Neutrophil (primary cell): ENCODE results near the gene TMEM229B.

Experiments used
- H3K27ac ChIP-seq: fragments of 200-600 bp; sonication (generic); 2 replicates; pipeline ENCODE4 v1.5.1; 2016; ENCODE audit warnings: mild to moderate bottlenecking, moderate library complexity
- H3K27me3 ChIP-seq: fragments of 200-600 bp; sonication (generic); 2 replicates; pipeline ENCODE4 v1.6.0; 2016; ENCODE audit warnings: mild to moderate bottlenecking
- H3K36me3 ChIP-seq: fragments of 200-600 bp; sonication (generic); 2 replicates; pipeline ENCODE4 v1.5.1; 2017
- H3K4me1 ChIP-seq, 2 experiments: fragments of 200-600 bp in 1 of 2; sonication (generic) in 1 of 2; 1 replicate in 1 of 2; 2 replicates in 1 of 2; pipeline versions ENCODE4 v1.5.1 to v1.6.1; 2013 to 2016; ENCODE audit warnings: low read depth in 1 of 2, low read length in 1 of 2, mild to moderate bottlenecking in 1 of 2, moderate library complexity in 1 of 2; ENCODE audit not compliant: control insufficient read depth in 1 of 2, insufficient read depth in 1 of 2
- H3K4me3 ChIP-seq, 2 experiments: fragments of 200-600 bp in 1 of 2; sonication (generic) in 1 of 2; 1 replicate in 1 of 2; 2 replicates in 1 of 2; pipeline ENCODE4 v1.5.1; 2013 to 2016; ENCODE audit warnings: low read depth in 1 of 2, low read length in 1 of 2, mild to moderate bottlenecking in 1 of 2, moderate library complexity in 1 of 2
- H3K9me3 ChIP-seq: fragments of 200-600 bp; sonication (generic); 2 replicates; pipeline ENCODE4 v1.5.1; 2016
- TF ChIP-seq, protein P1 (sequence below): fragments of 200-600 bp; sonication (generic); IDR thresholded peaks from 2 replicates; pipeline ENCODE4 v1.5.1; 2016; ENCODE audit warnings: antibody characterized with exemption

TMEM229B gene

GRCh38 chr14:67487937-67488893 lies at the start of gene TMEM229B:
TMEM229B (minus strand) TSS chr14:67488721; CDS start chr14:67473923, 14,798 bp downstream.
- H3K27me3 ChIP-seq, result no peaks in the 10 kb centered on the region
- TF ChIP-seq, protein P1, sequence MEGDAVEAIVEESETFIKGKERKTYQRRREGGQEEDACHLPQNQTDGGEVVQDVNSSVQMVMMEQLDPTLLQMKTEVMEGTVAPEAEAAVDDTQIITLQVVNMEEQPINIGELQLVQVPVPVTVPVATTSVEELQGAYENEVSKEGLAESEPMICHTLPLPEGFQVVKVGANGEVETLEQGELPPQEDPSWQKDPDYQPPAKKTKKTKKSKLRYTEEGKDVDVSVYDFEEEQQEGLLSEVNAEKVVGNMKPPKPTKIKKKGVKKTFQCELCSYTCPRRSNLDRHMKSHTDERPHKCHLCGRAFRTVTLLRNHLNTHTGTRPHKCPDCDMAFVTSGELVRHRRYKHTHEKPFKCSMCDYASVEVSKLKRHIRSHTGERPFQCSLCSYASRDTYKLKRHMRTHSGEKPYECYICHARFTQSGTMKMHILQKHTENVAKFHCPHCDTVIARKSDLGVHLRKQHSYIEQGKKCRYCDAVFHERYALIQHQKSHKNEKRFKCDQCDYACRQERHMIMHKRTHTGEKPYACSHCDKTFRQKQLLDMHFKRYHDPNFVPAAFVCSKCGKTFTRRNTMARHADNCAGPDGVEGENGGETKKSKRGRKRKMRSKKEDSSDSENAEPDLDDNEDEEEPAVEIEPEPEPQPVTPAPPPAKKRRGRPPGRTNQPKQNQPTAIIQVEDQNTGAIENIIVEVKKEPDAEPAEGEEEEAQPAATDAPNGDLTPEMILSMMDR, result no peak
- H3K27ac ChIP-seq, result peak within 1 kb of the TSS; percentile 52
- peak within 1 kb of the TSS; percentile 55 to 66 for H3K4me3 ChIP-seq
- peaks cover 9 to 11% of the 10 kb centered on the region in 2 experiments for H3K4me1 ChIP-seq
- H3K9me3 ChIP-seq, result no peaks in the 10 kb centered on the region
- H3K36me3 ChIP-seq, result no peaks in the 10 kb centered on the region

GRCh38 chr14:67537736-67538135 lies 49.2 kb upstream of the TMEM229B start:
- no peaks in the 10 kb centered on the region for H3K9me3 ChIP-seq
- H3K4me1 ChIP-seq, result peaks cover 0 to 11% of the 10 kb centered on the region in 2 experiments
- TF ChIP-seq, protein P1, result no peak
- H3K36me3 ChIP-seq, result no peaks in the 10 kb centered on the region
- H3K27ac ChIP-seq, result no peak overlapping the region
- H3K4me3 ChIP-seq, result no peak overlapping the region
- peaks cover 98% of the 10 kb centered on the region for H3K27me3 ChIP-seq

- Histone ChIP-seq H3K36me3 (no peaks in the 10 kb centered on the region), H3K27me3 (peaks cover 98% of the 10 kb centered on the region), H3K4me1 (peaks cover 0 to 12% of the 10 kb centered on the region in 2 experiments), H3K27ac (no peak overlapping the region), H3K9me3 (no peaks in the 10 kb centered on the region), H3K4me3 (no peak overlapping the region)
- TF ChIP-seq, protein P1, result no peak
These were observed 47.6 kb upstream of the TMEM229B start for GRCh38 chr14:67536087-67536486.

DNA sequence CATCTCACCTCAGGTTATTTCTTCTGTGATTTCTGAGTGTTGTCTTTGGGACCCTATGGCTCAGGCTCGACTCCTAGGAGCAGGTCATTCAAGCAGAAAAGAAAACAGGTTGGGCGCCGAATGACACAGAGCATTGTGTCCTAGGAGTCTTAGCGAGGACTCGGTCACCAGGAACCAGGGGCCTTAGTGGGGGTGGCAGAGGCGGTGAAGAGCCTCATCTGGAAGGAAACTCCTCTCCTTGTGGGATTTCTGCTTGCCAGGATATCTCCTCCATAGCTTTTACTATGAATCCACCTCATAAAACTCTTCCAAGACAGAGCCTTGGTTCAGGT lies 45.2 kb upstream of the TMEM229B start:
- TF ChIP-seq, protein P1, result no peak
- Histone ChIP-seq H3K27me3 (peaks cover 98% of the 10 kb centered on the region), H3K27ac (no peak overlapping the region), H3K9me3 (no peaks in the 10 kb centered on the region), H3K36me3 (no peaks in the 10 kb centered on the region), H3K4me3 (peak overlapping the region in 1 of 2 experiments; percentile 21), H3K4me1 (peaks cover 0 to 12% of the 10 kb centered on the region in 2 experiments)

DNA sequence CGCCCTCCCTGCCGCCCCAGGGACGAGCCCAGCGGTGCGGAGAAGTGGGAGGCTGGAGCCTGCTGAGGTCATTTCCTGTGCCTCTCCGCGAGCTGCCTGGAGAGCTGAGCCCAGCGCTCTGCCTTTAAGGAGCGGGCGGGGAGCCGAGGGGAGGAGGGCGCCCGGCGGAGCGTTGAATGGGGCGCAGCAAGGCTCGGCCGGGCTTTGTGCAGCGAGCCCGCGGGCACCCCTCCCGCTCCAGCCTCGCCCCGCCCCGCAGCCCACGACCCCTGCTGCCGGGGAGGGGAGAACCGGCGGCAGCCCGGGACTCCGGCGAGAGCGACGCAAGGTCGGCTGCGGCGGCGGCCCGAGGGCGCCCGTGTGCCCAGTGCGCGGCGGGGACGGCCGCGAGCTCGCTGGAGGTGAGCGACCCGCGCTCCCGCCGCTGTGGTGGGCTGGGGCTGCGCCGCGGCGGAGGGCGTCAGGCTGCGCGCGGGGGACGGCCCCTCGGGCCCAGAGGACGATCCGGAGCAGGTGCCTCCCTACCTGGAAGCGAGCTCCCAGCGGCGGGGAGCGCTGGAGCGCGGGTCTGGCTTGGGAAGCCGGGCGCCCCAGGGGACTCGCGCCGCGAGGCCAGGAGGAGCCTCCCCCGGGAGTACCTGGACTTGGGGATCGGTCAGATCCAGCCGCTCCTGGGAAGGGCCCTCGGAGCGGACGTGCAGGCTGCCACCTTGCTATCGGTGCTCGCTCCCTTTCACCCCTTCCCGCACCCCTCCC lies 44.7 kb upstream of the TMEM229B start, which contains the start of gene PLEKHH1:
Gene PLEKHH1, plus strand, starts transcription at position 293 of the 756 bp plus-strand sequence. CDS start 8,578 bp downstream, outside the sequence.
- Histone ChIP-seq H3K4me3 (peak within 1 kb of the TSS in 1 of 2 experiments; percentile 26), H3K27me3 (peaks cover 98% of the 10 kb centered on the region), H3K9me3 (no peaks in the 10 kb centered on the region), H3K4me1 (peaks cover 0 to 12% of the 10 kb centered on the region in 2 experiments), H3K36me3 (no peaks in the 10 kb centered on the region), H3K27ac (no peak within 1 kb of the TSS)
- TF ChIP-seq, protein P1, result no peak
